Neural cell (in vitro differentiated cells): Measurements from ENCODE around the gene ZDHHC14. TPM values are rescaled to one million over a fixed set of nuclear protein-coding genes. Genes with fewer than 3 reads are reported as not detected.

Experiments used
- H2AFZ ChIP-seq: fragments of 200-600, 300-800 bp; sonication (generic), shearing (Covaris generic); 2 replicates; pipeline ENCODE4 v1.6.0; 2014; ENCODE audit warnings: low read depth, mild to moderate bottlenecking, antibody characterized with exemption, low read length, moderate library complexity
- H3F3A ChIP-seq: fragments of 200-600 bp; shearing (Covaris generic); 2 replicates; pipeline ENCODE4 v1.6.1; 2016; ENCODE audit warnings: mild to moderate bottlenecking, moderate library complexity, mixed read lengths, antibody characterized with exemption, low read length; ENCODE audit not compliant: insufficient read depth, poor library complexity, severe bottlenecking
- H3K27ac ChIP-seq: fragments of 200-600, 300-800 bp; sonication (generic), shearing (Covaris generic); 2 replicates; pipeline ENCODE4 v1.5.1; 2014; ENCODE audit warnings: mild to moderate bottlenecking, low read length, moderate library complexity
- H3K27me3 ChIP-seq: fragments of 300-800, 200-600 bp; sonication (generic), shearing (Covaris generic); 2 replicates; pipeline ENCODE4 v1.6.0; 2014; ENCODE audit warnings: mild to moderate bottlenecking, low read depth, low read length, moderate library complexity; ENCODE audit not compliant: insufficient read depth
- H3K36me3 ChIP-seq: fragments of 300-800, 200-600 bp; sonication (generic), shearing (Covaris generic); 2 replicates; pipeline ENCODE4 v1.5.1; 2014; ENCODE audit warnings: mild to moderate bottlenecking, antibody characterized with exemption, low read length, moderate library complexity; ENCODE audit not compliant: insufficient read depth
- H3K4me2 ChIP-seq: fragments of 300-800, 200-600 bp; sonication (generic), shearing (Covaris generic); 2 replicates; pipeline ENCODE4 v1.6.0; 2014; ENCODE audit warnings: mild to moderate bottlenecking, low read length
- H3K4me3 ChIP-seq: fragments of 300-800, 200-600 bp; sonication (generic), shearing (Covaris generic); 2 replicates; pipeline ENCODE4 v1.5.1; 2014; ENCODE audit warnings: mild to moderate bottlenecking, low read length, moderate library complexity
- H3K79me2 ChIP-seq: fragments of 200-600 bp; shearing (Covaris generic); replicated peaks from 2 replicates; pipeline ENCODE4 v1.6.0; 2014; ENCODE audit warnings: mild to moderate bottlenecking, low read length, moderate library complexity; ENCODE audit not compliant: insufficient read depth
- H3K9ac ChIP-seq: fragments of 300-800, 200-600 bp; sonication (generic), shearing (Covaris generic); 2 replicates; pipeline ENCODE4 v1.6.1; 2016; ENCODE audit warnings: mild to moderate bottlenecking, low read length, mixed read lengths
- H3K9me2 ChIP-seq: fragments of 200-600 bp; shearing (Covaris generic); 2 replicates; pipeline ENCODE4 v1.6.1; 2016; ENCODE audit warnings: mild to moderate bottlenecking, low read length, mixed read lengths; ENCODE audit not compliant: insufficient read depth
- H3K9me3 ChIP-seq: fragments of 200-600, 300-800 bp; sonication (generic), shearing (Covaris generic); 2 replicates; pipeline ENCODE4 v1.6.1; 2016; ENCODE audit warnings: mild to moderate bottlenecking, mixed run types, low read length, moderate library complexity, mixed read lengths
- H4K20me1 ChIP-seq: fragments of 200-600 bp; shearing (Covaris generic); 2 replicates; pipeline ENCODE4 v1.6.1; 2016; ENCODE audit warnings: mild to moderate bottlenecking, mixed run types; ENCODE audit not compliant: insufficient read depth
- EP300 ChIP-seq: fragments of 450-650 bp; conservative IDR thresholded peaks from 2 replicates; pipeline ENCODE4 v1.6.1; 2014; ENCODE audit warnings: antibody characterized with exemption, mild to moderate bottlenecking, moderate library complexity; ENCODE audit not compliant: poor library complexity, severe bottlenecking
- EZH2 ChIP-seq: fragments of 200-600, 300-800 bp; shearing (Covaris generic), sonication (generic); IDR thresholded peaks from 2 replicates; pipeline ENCODE4 v1.6.1; 2014; ENCODE audit warnings: antibody characterized with exemption, low read length, borderline replicate concordance, mild to moderate bottlenecking; ENCODE audit not compliant: insufficient read depth, poor library complexity, severe bottlenecking
- MXI1 ChIP-seq: fragments of 450-650 bp; conservative IDR thresholded peaks from 2 replicates; pipeline ENCODE4 v1.6.1; 2014; ENCODE audit warnings: antibody characterized with exemption, mild to moderate bottlenecking; ENCODE audit not compliant: poor library complexity, severe bottlenecking
- POLR2AphosphoS5 ChIP-seq: IDR thresholded peaks from 2 replicates; pipeline ENCODE4 v1.6.1; 2012
- RAD21 ChIP-seq: fragments of 450-650 bp; conservative IDR thresholded peaks from 2 replicates; pipeline ENCODE4 v1.6.1; 2014; ENCODE audit warnings: antibody characterized with exemption, mild to moderate bottlenecking, moderate library complexity
- TAF1 ChIP-seq: IDR thresholded peaks from 2 replicates; pipeline ENCODE4 v1.6.1; 2012; ENCODE audit warnings: low read depth
- polyA plus RNA-seq: library from polyadenylated mRNA; depleted of rRNA; stranded (reverse); fragments of >200 nt; gene quantifications from 2 replicates; pipeline ENCODE4 v1.2.3, GENCODE V29; 2014
- TF ChIP-seq, protein P1 (sequence below): fragments of 450-650 bp; IDR thresholded peaks from 2 replicates; pipeline ENCODE4 v1.5.1; 2014; ENCODE audit warnings: antibody characterized with exemption, mild to moderate bottlenecking, moderate library complexity; ENCODE audit not compliant: poor library complexity, severe bottlenecking

Gene ZDHHC14
- polyA plus RNA-seq, 1 donor from 2014 or later, result 4.1 TPM

DNA sequence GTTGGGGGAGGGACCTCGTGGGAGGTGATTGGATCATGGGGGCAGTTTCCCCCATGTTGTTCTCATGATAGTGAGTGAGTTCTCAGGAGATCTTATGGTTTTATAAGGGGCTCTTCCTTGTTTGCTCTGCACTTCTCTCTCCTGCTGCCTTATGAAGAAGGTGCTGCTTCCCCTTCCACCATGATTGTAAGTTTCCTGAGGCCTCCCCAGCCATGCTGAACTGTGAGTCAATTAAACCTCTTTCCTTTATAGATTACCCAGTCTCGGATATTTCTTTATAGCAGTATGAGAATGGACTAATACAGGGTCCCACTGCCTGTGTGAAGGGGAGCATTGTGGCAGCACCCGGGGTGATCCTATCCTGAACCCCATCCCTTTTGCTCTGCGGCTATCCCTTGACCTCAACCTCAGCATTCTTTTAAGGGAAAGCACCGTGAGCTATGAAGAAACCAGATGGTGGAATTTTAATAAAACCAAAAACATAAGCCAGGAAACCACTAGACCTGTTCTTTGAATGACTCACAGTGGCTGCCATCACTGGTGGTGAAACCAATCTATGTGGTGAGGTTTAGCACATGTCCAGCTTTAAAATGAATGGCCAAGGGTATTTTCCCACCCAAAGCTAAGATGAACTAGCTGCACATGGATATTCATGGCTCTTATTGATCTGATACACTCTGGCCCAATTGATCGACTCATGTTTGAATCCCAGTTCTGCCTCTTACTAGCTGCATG, 62.2 kb downstream of the ZDHHC14 start:
- Histone ChIP-seq H2AFZ (no peak overlapping the region), H3K27ac (no peak overlapping the region), H3K4me3 (no peak overlapping the region), H3K36me3 (no peaks in the 10 kb centered on the region), H4K20me1 (no peaks in the 10 kb centered on the region), H3K9me2 (no peaks in the 10 kb centered on the region), H3K9me3 (no peaks in the 10 kb centered on the region), H3K9ac (no peak overlapping the region), H3K79me2 (no peaks in the 10 kb centered on the region), H3K4me2 (no peak overlapping the region), H3K27me3 (no peaks in the 10 kb centered on the region), H3F3A (no peaks in the 10 kb centered on the region)
- TF ChIP-seq, protein P1, sequence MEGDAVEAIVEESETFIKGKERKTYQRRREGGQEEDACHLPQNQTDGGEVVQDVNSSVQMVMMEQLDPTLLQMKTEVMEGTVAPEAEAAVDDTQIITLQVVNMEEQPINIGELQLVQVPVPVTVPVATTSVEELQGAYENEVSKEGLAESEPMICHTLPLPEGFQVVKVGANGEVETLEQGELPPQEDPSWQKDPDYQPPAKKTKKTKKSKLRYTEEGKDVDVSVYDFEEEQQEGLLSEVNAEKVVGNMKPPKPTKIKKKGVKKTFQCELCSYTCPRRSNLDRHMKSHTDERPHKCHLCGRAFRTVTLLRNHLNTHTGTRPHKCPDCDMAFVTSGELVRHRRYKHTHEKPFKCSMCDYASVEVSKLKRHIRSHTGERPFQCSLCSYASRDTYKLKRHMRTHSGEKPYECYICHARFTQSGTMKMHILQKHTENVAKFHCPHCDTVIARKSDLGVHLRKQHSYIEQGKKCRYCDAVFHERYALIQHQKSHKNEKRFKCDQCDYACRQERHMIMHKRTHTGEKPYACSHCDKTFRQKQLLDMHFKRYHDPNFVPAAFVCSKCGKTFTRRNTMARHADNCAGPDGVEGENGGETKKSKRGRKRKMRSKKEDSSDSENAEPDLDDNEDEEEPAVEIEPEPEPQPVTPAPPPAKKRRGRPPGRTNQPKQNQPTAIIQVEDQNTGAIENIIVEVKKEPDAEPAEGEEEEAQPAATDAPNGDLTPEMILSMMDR, result no peak
- TF ChIP-seq MXI1 (no peak), POLR2AphosphoS5 (no peak), RAD21 (no peak), TAF1 (no peak), EP300 (no peak)

DNA sequence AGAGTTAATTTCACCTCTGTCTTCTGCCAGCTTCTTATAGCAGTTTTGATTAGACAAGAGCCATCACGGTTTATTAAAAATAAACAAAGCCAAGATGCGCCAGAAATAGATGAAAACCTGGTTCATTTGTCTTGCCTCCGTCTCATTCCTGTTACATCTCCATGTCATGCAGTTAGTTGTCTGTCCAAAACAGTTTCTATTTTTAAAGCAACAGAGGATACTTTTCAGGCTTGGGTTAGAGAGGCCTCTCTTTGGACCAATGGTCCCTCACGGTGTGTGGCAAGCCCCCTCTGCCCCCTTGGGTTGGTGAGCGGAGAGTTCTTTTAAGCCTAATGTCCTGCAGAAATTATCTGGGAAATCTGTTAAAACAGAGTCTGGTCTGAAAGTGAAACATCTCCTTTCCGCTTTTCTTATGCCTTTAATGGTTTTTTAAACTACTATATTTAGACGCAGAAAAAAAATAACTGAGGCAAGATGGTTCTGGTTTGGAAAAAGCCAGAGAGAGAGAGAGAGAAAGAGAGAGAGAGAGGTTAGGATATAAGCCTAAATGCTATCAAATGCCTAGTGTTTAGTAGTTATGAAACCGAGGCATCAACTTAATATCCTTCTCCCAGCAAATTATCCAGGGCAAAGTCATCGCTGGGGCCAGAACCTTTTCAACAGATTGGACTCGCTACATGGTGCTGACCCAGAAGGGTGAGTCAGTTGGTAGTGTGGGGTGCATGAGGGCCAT, 64.5 kb downstream of the ZDHHC14 start:
- no peaks in the 10 kb centered on the region for H3K9me3 ChIP-seq
- no peak overlapping the region for H3K4me3 ChIP-seq
- H3K9me2 ChIP-seq, result no peaks in the 10 kb centered on the region
- H3F3A ChIP-seq, result no peaks in the 10 kb centered on the region
- H4K20me1 ChIP-seq, result no peaks in the 10 kb centered on the region
- H3K79me2 ChIP-seq, result no peaks in the 10 kb centered on the region
- no peak overlapping the region for H3K9ac ChIP-seq
- TF ChIP-seq, protein P1, result no peak
- TF ChIP-seq EZH2 (no peak), MXI1 (no peak)
- H3K36me3 ChIP-seq, result no peaks in the 10 kb centered on the region
- no peak overlapping the region for H3K27ac ChIP-seq
- H3K27me3 ChIP-seq, result no peaks in the 10 kb centered on the region
- H3K4me2 ChIP-seq, result no peak overlapping the region
- H2AFZ ChIP-seq, result no peak overlapping the region

DNA sequence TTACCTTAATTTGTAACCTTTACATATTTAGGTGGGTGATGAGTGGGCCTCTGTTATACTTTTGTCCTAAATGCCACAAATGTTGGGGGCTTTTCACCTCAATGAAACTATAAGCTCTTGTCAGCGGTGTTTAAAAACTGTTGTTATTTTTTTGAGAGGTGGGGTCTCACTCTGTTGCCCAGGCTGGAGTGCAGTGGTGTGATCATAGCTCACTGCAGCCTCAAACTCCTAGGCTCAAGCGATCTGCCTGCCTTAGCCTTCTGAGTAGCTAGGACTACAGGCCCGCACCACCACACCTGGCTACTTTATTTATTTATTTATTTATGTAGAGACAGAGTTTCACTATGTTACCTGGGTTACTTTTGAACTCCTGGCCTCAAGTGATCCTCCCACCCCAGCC, 66.7 kb downstream of the ZDHHC14 start:
- Histone ChIP-seq H3K36me3 (no peaks in the 10 kb centered on the region), H3K9me2 (no peaks in the 10 kb centered on the region), H3K27ac (no peak overlapping the region), H2AFZ (no peak overlapping the region), H3K9ac (no peak overlapping the region), H3K4me3 (no peak overlapping the region), H3K27me3 (no peaks in the 10 kb centered on the region), H4K20me1 (no peaks in the 10 kb centered on the region), H3F3A (no peaks in the 10 kb centered on the region), H3K79me2 (no peaks in the 10 kb centered on the region), H3K4me2 (no peak overlapping the region), H3K9me3 (no peaks in the 10 kb centered on the region)
- TF ChIP-seq MXI1 (no peak), EZH2 (no peak), EP300 (no peak), RAD21 (no peak), TAF1 (no peak), POLR2AphosphoS5 (no peak)
